ENCODE results near the gene SLC35G2. TPM values are rescaled to one million over a fixed set of nuclear protein-coding genes. Genes with fewer than 3 reads are reported as not detected.
A peak's percentile ranks its signal among the peaks of the same experiment; 100 is the strongest.

Gene SLC35G2
- total and polyA plus RNA-seq, 2 donors (not counting 3 experiments of a cell fraction or from before 2014, with no cell fraction given): 19.4 to 23.9 TPM

DNA sequence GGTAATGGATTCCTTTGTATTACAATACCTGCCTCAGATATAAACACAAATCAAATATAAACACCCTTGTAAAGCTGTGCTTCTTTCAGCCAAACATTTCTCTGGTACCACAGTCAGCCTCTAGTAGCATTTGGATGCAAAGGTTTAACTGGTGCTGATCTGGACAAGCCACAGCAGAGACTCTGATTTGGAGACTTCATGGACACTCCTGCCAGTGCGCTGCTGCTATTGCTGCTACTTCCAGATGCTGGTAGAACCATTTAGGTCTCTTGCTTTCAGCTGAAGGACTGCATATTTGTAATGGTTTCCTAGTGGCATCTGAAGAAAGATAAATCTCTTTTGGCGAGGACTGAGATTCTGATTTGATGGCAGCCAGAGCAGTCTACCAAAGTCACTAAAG, 80.0 kb downstream of the SLC35G2 start:
- no peak overlapping the region for H3K27ac ChIP-seq (ENCODE audit: insufficient read depth, low read depth, low read length)
- no peaks in the 10 kb centered on the region for H3K36me3 ChIP-seq (ENCODE audit: control insufficient read depth in 2 of 2, extremely low read depth in 1 of 2, insufficient read depth in 2 of 2, low read length in 2 of 2)
- no peaks in the 10 kb centered on the region for H3K27me3 ChIP-seq (ENCODE audit: control insufficient read depth in 2 of 2, insufficient read depth in 2 of 2, low read length in 2 of 2)
- no peak overlapping the region for H3K4me2 ChIP-seq (ENCODE audit: insufficient read depth, low read length)
- TF ChIP-seq MYC (IDR thresholded peaks at IDR 0.05; ENCODE audit: low read depth, low read length) (no peak), POLR2AphosphoS5 (IDR thresholded peaks at IDR 0.05; ENCODE audit: insufficient read depth, low read depth, low read length) (no peak), POLR2A (IDR thresholded peaks at IDR 0.05; ENCODE audit: low read depth, low read length) (no peak)
- POLR2A ChIA-PET: interaction anchor here (1.0 kb wide), 1 partner anchor 37 kb away, joined by 3 read pairs; the partner anchor contains the start of gene NCK1
- H3K4me1 ChIP-seq (ENCODE audit: control insufficient read depth, extremely low read depth, insufficient read depth, low read length): peaks cover 46% of the 10 kb centered on the region
- DNase-seq (ENCODE audit: low read depth, low spot score) (peak; percentile 39), FAIRE-seq (no peak)
- no peak overlapping the region for H2AFZ ChIP-seq (ENCODE audit: low read depth, low read length)
- BruUV-seq (replicated peaks): no TSS peak
- dilution Hi-C loops (cut with MboI; ENCODE audit: extremely low pct_ligation_motif_present, low sequenced_read_pairs): no loop called here
- H3K4me3 ChIP-seq (replicated peaks in 1 of 3; ENCODE audit: insufficient read depth in 1 of 3, low read depth in 1 of 3, low read length in 3 of 3): no peak overlapping the region
- no peaks in the 10 kb centered on the region for H4K20me1 ChIP-seq (replicated peaks; ENCODE audit: control insufficient read depth, extremely low read depth, insufficient read depth, low read length)
- intact Hi-C loops (cut with micrococcal nuclease): loop anchor here (10.0 kb wide), 1 partner anchor 144 kb away; the partner anchor contains the start of gene STAG1
- no peak overlapping the region for H3K9ac ChIP-seq (replicated peaks; ENCODE audit: extremely low read depth, insufficient read depth, low read length)
- peaks cover 90% of the 10 kb centered on the region for H3K79me2 ChIP-seq (ENCODE audit: control insufficient read depth, insufficient read depth, low read length)
- no peaks in the 10 kb centered on the region for H3K9me3 ChIP-seq (replicated peaks; ENCODE audit: control insufficient read depth, insufficient read depth, low read length)
- no peaks in the 10 kb centered on the region for H3K9me1 ChIP-seq (replicated peaks; ENCODE audit: control insufficient read depth, extremely low read depth, insufficient read depth, low read length)
- CTCF ChIA-PET: interaction anchor here (1.2 to 3.1 kb wide), 3 partner anchors 11 to 146 kb away, joined by 4 to 18 read pairs (median 6); no protein-coding TSS in a partner anchor

DNA sequence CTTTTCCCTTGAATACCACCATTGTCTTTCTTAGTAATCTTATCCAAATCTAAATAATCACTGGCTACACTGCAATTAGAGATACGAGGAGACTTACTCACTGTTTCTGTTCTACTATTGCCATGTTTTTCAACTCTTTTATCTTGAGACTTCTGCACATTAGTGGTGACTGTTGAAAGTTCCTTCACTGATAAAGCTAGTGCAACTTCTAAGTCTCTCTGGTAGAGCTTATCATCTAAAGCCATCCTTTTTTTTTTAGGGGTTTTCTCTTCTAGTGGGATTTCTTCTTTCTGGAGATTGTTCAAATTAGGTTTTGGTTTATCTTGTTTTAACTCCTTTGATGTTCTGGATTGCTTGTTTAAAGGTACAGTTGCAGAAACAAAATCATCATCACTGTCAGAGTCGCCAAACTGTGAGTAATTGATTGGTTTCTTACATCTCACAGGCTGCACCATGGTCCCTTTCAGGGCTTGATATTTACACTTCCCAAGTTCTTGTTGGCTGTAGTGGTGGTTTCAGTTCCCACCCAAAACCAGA, 80.8 kb downstream of the SLC35G2 start:
- CTCF ChIA-PET: interaction anchor here (1.2 to 3.1 kb wide), 2 partner anchors 11 to 147 kb away, joined by 4 to 18 read pairs; no protein-coding TSS in a partner anchor
- Histone ChIP-seq H4K20me1 (replicated peaks; ENCODE audit: control insufficient read depth, extremely low read depth, insufficient read depth, low read length) (no peaks in the 10 kb centered on the region), H3K79me2 (ENCODE audit: control insufficient read depth, insufficient read depth, low read length) (peaks cover 90% of the 10 kb centered on the region), H3K9me3 (replicated peaks; ENCODE audit: control insufficient read depth, insufficient read depth, low read length) (no peaks in the 10 kb centered on the region), H3K27me3 (ENCODE audit: control insufficient read depth in 2 of 2, insufficient read depth in 2 of 2, low read length in 2 of 2) (no peaks in the 10 kb centered on the region), H3K9ac (replicated peaks; ENCODE audit: extremely low read depth, insufficient read depth, low read length) (no peak overlapping the region), H3K4me1 (ENCODE audit: control insufficient read depth, extremely low read depth, insufficient read depth, low read length) (peaks cover 38% of the 10 kb centered on the region), H3K27ac (ENCODE audit: insufficient read depth, low read depth, low read length) (no peak overlapping the region), H3K4me3 (replicated peaks in 1 of 3; ENCODE audit: insufficient read depth in 1 of 3, low read depth in 1 of 3, low read length in 3 of 3) (no peak overlapping the region), H3K9me1 (replicated peaks; ENCODE audit: control insufficient read depth, extremely low read depth, insufficient read depth, low read length) (no peaks in the 10 kb centered on the region), H3K4me2 (ENCODE audit: insufficient read depth, low read length) (no peak overlapping the region), H3K36me3 (ENCODE audit: control insufficient read depth in 2 of 2, extremely low read depth in 1 of 2, insufficient read depth in 2 of 2, low read length in 2 of 2) (no peaks in the 10 kb centered on the region), H2AFZ (ENCODE audit: low read depth, low read length) (no peak overlapping the region)
- POLR2A ChIA-PET: no interaction called here
- FAIRE-seq (no peak), DNase-seq (ENCODE audit: low read depth, low spot score) (peak; percentile 42)
- dilution Hi-C loops (cut with MboI; ENCODE audit: extremely low pct_ligation_motif_present, low sequenced_read_pairs): no loop called here
- TF ChIP-seq, protein P1, sequence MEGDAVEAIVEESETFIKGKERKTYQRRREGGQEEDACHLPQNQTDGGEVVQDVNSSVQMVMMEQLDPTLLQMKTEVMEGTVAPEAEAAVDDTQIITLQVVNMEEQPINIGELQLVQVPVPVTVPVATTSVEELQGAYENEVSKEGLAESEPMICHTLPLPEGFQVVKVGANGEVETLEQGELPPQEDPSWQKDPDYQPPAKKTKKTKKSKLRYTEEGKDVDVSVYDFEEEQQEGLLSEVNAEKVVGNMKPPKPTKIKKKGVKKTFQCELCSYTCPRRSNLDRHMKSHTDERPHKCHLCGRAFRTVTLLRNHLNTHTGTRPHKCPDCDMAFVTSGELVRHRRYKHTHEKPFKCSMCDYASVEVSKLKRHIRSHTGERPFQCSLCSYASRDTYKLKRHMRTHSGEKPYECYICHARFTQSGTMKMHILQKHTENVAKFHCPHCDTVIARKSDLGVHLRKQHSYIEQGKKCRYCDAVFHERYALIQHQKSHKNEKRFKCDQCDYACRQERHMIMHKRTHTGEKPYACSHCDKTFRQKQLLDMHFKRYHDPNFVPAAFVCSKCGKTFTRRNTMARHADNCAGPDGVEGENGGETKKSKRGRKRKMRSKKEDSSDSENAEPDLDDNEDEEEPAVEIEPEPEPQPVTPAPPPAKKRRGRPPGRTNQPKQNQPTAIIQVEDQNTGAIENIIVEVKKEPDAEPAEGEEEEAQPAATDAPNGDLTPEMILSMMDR (IDR thresholded peaks at IDR 0.05; ENCODE audit: extremely low read depth in 1 of 2, insufficient read depth in 1 of 2, low read depth in 1 of 2, low read length in 2 of 2): no peak
- no peak for TF ChIP-seq EZH2 (IDR thresholded peaks at IDR 0.05; ENCODE audit: borderline replicate concordance, low read depth, low read length, severe bottlenecking)
- no peak for TF ChIP-seq POLR2AphosphoS5 (IDR thresholded peaks at IDR 0.05; ENCODE audit: insufficient read depth, low read depth, low read length)
- no peak for TF ChIP-seq JUN (IDR thresholded peaks at IDR 0.05; ENCODE audit: borderline replicate concordance, insufficient read depth, insufficient read length, low read depth)
- TF ChIP-seq, protein P2, sequence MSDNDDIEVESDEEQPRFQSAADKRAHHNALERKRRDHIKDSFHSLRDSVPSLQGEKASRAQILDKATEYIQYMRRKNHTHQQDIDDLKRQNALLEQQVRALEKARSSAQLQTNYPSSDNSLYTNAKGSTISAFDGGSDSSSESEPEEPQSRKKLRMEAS (IDR thresholded peaks at IDR 0.05; ENCODE audit: insufficient read depth, insufficient read length): no peak
- TF ChIP-seq POLR2A (IDR thresholded peaks at IDR 0.05; ENCODE audit: low read depth, low read length): no peak
- no peak for TF ChIP-seq MYC (IDR thresholded peaks at IDR 0.05; ENCODE audit: low read depth, low read length)
- no peak for TF ChIP-seq FOS (IDR thresholded peaks at IDR 0.05; ENCODE audit: borderline replicate concordance, insufficient read depth, low read length)
- no peak for TF ChIP-seq GATA2 (IDR thresholded peaks at IDR 0.05; ENCODE audit: insufficient read depth, insufficient read length, low read depth, low read length)
- intact Hi-C loops (cut with micrococcal nuclease): loop anchor here (10.0 kb wide), 1 partner anchor 145 kb away; the partner anchor contains the start of gene STAG1
- no TSS peak for BruUV-seq (replicated peaks)

All from endothelial cell of umbilical vein (primary cell).